ENCODE data around the gene HSD3B1.
"Not testable (repeated sequence)": the region's sequence is repeated elsewhere in the genome, so short reads cannot be mapped to it uniquely, and the experiment has no call there.

HSD3B1 gene

GRCh38 chr1:119553302-119554071 lies 46.5 kb downstream of the HSD3B1 start:
- not testable (repeated sequence) for DNase-seq (ENCODE audit: low spot score)

- peak; percentile 39 for DNase-seq (ENCODE audit: low spot score)
Measured at GRCh38 chr1:119554183-119554582, 47.2 kb downstream of the HSD3B1 start.

- DNase-seq (ENCODE audit: low spot score): no peak
Measured at GRCh38 chr1:119556423-119556822, 49.4 kb downstream of the HSD3B1 start.

GRCh38 chr1:119560402-119560801 lies 53.4 kb downstream of the HSD3B1 start:
- DNase-seq (ENCODE audit: low spot score): not testable (repeated sequence)

GRCh38 chr1:119564548-119564947 lies 57.5 kb downstream of the HSD3B1 start:
- no peak for DNase-seq (ENCODE audit: low spot score)

Data from AG08395 (cell line).